ENCODE results near the gene RBM20. TPM values are rescaled to one million over a fixed set of nuclear protein-coding genes. Genes with fewer than 3 reads are reported as not detected.
A peak's percentile ranks its signal among the peaks of the same experiment; 100 is the strongest.

RBM20 gene
- total RNA-seq, 4 donors from 2014 or later = 0.62 to 7.4 (median 3.9) TPM

GRCh38 chr10:110793128-110793812, 149.1 kb downstream of the RBM20 start:
- TF ChIP-seq POLR2AphosphoS5 (IDR thresholded peaks at IDR 0.05) (no peak), POLR2A (IDR thresholded peaks at IDR 0.05) (no peak), EP300 (IDR thresholded peaks at IDR 0.05) (no peak), CTCF (IDR thresholded peaks at IDR 0.05) (no peak)
- peaks cover 4 to 55% (median 12%) of the 10 kb centered on the region in 3 donors for H3K4me1 ChIP-seq
- no peaks in the 10 kb centered on the region for H3K27me3 ChIP-seq
- H3K27ac ChIP-seq = peak overlapping the region in 3 of 4 donors; percentile 61 to 78 (median 74)
- H3K36me3 ChIP-seq = no peaks in the 10 kb centered on the region
- no peak overlapping the region for H3K4me3 ChIP-seq
- 49 to 62% methylated on average over 9 of the region's 9 CpGs for WGBS, 2 donors (ENCODE audit: low coverage in 1 of 2)
- H3K9me3 ChIP-seq = no peaks in the 10 kb centered on the region
- ATAC-seq = peak; percentile 37

- TF ChIP-seq EP300 (IDR thresholded peaks at IDR 0.05) = no peak
- no peak for TF ChIP-seq POLR2AphosphoS5 (IDR thresholded peaks at IDR 0.05)
- TF ChIP-seq POLR2A (IDR thresholded peaks at IDR 0.05) = no peak
- no peak for TF ChIP-seq CTCF (IDR thresholded peaks at IDR 0.05)
- no peaks in the 10 kb centered on the region for H3K27me3 ChIP-seq
- no peaks in the 10 kb centered on the region for H3K36me3 ChIP-seq
- WGBS, 2 donors (ENCODE audit: low coverage in 1 of 2) = 81 to 91% methylated on average over 5 to 6 of the region's 6 CpGs
- H3K9me3 ChIP-seq = no peaks in the 10 kb centered on the region
- peak overlapping the region in 3 of 4 donors; percentile 61 to 78 (median 74) for H3K27ac ChIP-seq
- ATAC-seq = no peak
- peaks cover 4 to 55% (median 12%) of the 10 kb centered on the region in 3 donors for H3K4me1 ChIP-seq
- no peak overlapping the region for H3K4me3 ChIP-seq
These were observed 149.8 kb downstream of the RBM20 start for GRCh38 chr10:110793886-110794285.

GRCh38 chr10:110794808-110795207, 150.7 kb downstream of the RBM20 start:
- Histone ChIP-seq H3K36me3 (no peaks in the 10 kb centered on the region), H3K27me3 (no peaks in the 10 kb centered on the region), H3K9me3 (no peaks in the 10 kb centered on the region), H3K4me1 (peaks cover 4 to 53% (median 12%) of the 10 kb centered on the region in 3 donors), H3K27ac (peak overlapping the region in 3 of 4 donors; percentile 34 to 78 (median 61)), H3K4me3 (no peak overlapping the region)
- TF ChIP-seq POLR2A (IDR thresholded peaks at IDR 0.05) = no peak
- 62 to 83% methylated on average over 1 of the region's 4 CpGs for WGBS, 2 donors (ENCODE audit: low coverage in 1 of 2)
- ATAC-seq = no peak

GRCh38 chr10:110797416-110797815, 153.3 kb downstream of the RBM20 start:
- TF ChIP-seq CTCF (IDR thresholded peaks at IDR 0.05) (no peak), POLR2A (IDR thresholded peaks at IDR 0.05) (no peak), EP300 (IDR thresholded peaks at IDR 0.05) (no peak), POLR2AphosphoS5 (IDR thresholded peaks at IDR 0.05) (no peak)

GRCh38 chr10:110798340-110798739, 154.2 kb downstream of the RBM20 start:
- H3K27me3 ChIP-seq = no peaks in the 10 kb centered on the region

More at GRCh38 chr10:110797416-110797815, 153.3 kb downstream of the RBM20 start:
- no peak for ATAC-seq
- Histone ChIP-seq H3K27ac (no peak overlapping the region), H3K27me3 (no peaks in the 10 kb centered on the region), H3K9me3 (no peaks in the 10 kb centered on the region), H3K4me1 (peaks cover 4 to 34% (median 11%) of the 10 kb centered on the region in 3 donors), H3K4me3 (no peak overlapping the region), H3K36me3 (no peaks in the 10 kb centered on the region)
- WGBS, 2 donors (ENCODE audit: low coverage in 1 of 2) = 79 to 82% methylated on average over 7 to 9 of the region's 10 CpGs

More at GRCh38 chr10:110798340-110798739, 154.2 kb downstream of the RBM20 start:
- WGBS, 2 donors (ENCODE audit: low coverage in 1 of 2) = 93 to 100% methylated on average over 2 of the region's 2 CpGs
- H3K9me3 ChIP-seq = no peaks in the 10 kb centered on the region
- H3K36me3 ChIP-seq = no peaks in the 10 kb centered on the region
- peaks cover 6 to 34% (median 19%) of the 10 kb centered on the region in 3 donors for H3K4me1 ChIP-seq
- TF ChIP-seq POLR2A (IDR thresholded peaks at IDR 0.05) (no peak), EP300 (IDR thresholded peaks at IDR 0.05) (no peak), POLR2AphosphoS5 (IDR thresholded peaks at IDR 0.05) (no peak), CTCF (IDR thresholded peaks at IDR 0.05) (no peak)
- no peak overlapping the region for H3K27ac ChIP-seq
- ATAC-seq = no peak
- H3K4me3 ChIP-seq = no peak overlapping the region

Measured in gastroesophageal sphincter (tissue), 4 donors.